ENCODE results near the gene TWSG1. TPM values are rescaled to one million over a fixed set of nuclear protein-coding genes. Genes with fewer than 3 reads are reported as not detected.

TWSG1 gene
- total and polyA plus RNA-seq, 2 of the 13 experiments (the other 11 are each of a cell fraction or from before 2014, with no cell fraction given) = 6.6 to 9.4 TPM

- ATAC-seq = no peak
- 10% methylated on average over 1 of the region's 1 CpG for WGBS (ENCODE audit: low lambda C conversion rate)
- no peak for FAIRE-seq
- TF ChIP-seq SRSF1 (optimal IDR thresholded peaks at IDR 0.05; ENCODE audit: low read depth, low read length) (no peak), NCOA1 (CRISPR knock-in tag; IDR thresholded peaks at IDR 0.05) (no peak), PATZ1 (CRISPR knock-in tag; IDR thresholded peaks at IDR 0.05) (no peak), RBM22 (optimal IDR thresholded peaks at IDR 0.05; ENCODE audit: low read length) (no peak), ZNF225 (CRISPR knock-in tag; IDR thresholded peaks at IDR 0.05) (no peak), ZNF280D (CRISPR knock-in tag; IDR thresholded peaks at IDR 0.05) (no peak), FIP1L1 (IDR thresholded peaks at IDR 0.05; ENCODE audit: borderline replicate concordance, insufficient read depth, low read depth, low read length) (no peak), MTF2 (CRISPR knock-in tag; IDR thresholded peaks at IDR 0.05; ENCODE audit: borderline replicate concordance) (no peak), YEATS4 (CRISPR knock-in tag; IDR thresholded peaks at IDR 0.05; ENCODE audit: borderline replicate concordance) (no peak), CEBPB (IDR thresholded peaks at IDR 0.05; ENCODE audit: borderline replicate concordance, low read depth, low read length) (no peak), MXD4 (CRISPR knock-in tag; IDR thresholded peaks at IDR 0.05) (no peak), HOXA3 (CRISPR knock-in tag; IDR thresholded peaks at IDR 0.05) (no peak), ZNF850 (CRISPR knock-in tag; conservative IDR thresholded peaks at IDR 0.05) (no peak), ZNF609 (CRISPR knock-in tag; IDR thresholded peaks at IDR 0.05; ENCODE audit: borderline replicate concordance) (no peak), ZIK1 (CRISPR knock-in tag; IDR thresholded peaks at IDR 0.05; ENCODE audit: borderline replicate concordance, low read depth) (no peak), ZKSCAN8 (CRISPR knock-in tag; IDR thresholded peaks at IDR 0.05; ENCODE audit: borderline replicate concordance) (no peak)
Observed at GRCh38 chr18:9293948-9294347, 40.6 kb upstream of the TWSG1 start.

More at GRCh38 chr18:9293948-9294347, 40.6 kb upstream of the TWSG1 start:
- Histone ChIP-seq H3K9ac (ENCODE audit: insufficient read depth, low read depth, low read length) (no peak overlapping the region), H3K4me2 (ENCODE audit: low read depth, low read length) (no peak overlapping the region), H2AFZ (ENCODE audit: low read length) (no peak overlapping the region), H3K36me3 (replicated peaks in 1 of 2; ENCODE audit: control insufficient read depth in 1 of 2, insufficient read depth in 2 of 2, low read length in 2 of 2) (no peaks in the 10 kb centered on the region), H3K9me3 (ENCODE audit: low read length) (peaks cover 11% of the 10 kb centered on the region), H3K27me3 (ENCODE audit: control insufficient read depth in 1 of 2, insufficient read depth in 2 of 2, low read length in 2 of 2) (no peaks in the 10 kb centered on the region; a peak in 1 of 5 replicates), H3K79me2 (ENCODE audit: insufficient read depth, low read length) (no peaks in the 10 kb centered on the region), H3K4me1 (ENCODE audit: insufficient read depth, low read length) (peaks cover 9% of the 10 kb centered on the region; the same call in 1 of the 2 replicates), H4K20me1 (ENCODE audit: insufficient read depth, low read length) (no peaks in the 10 kb centered on the region), H3K4me3 (replicated peaks in 1 of 3; ENCODE audit: insufficient read depth in 1 of 3, low read depth in 2 of 3, low read length in 3 of 3) (no peak overlapping the region), H3K27ac (ENCODE audit: extremely low read length, insufficient read depth, low read length) (no peak overlapping the region)
- CTCF ChIA-PET (ENCODE audit: low intra/inter-chr PET ratio, low total read pairs) = no interaction called here
- no TSS peak for BruUV-seq (replicated peaks)
- no peak for DNase-seq (ENCODE audit: low spot score)
- in situ Hi-C loops (cut with HindIII; ENCODE audit: extremely low pct_ligation_motif_present, low pct_unique_long_range_greater_than_20kb) (no loop called here), intact Hi-C loops (cut with micrococcal nuclease; ENCODE audit: unreplicated experiment) (no loop called here)
- POLR2A ChIA-PET = no interaction called here

All from HepG2 (cell line).